SK-N-SH treated with all-trans-retinoic acid at 6 μM for 48 hours (cell line): ENCODE data around the gene PRKCB.

Source experiments
- ATAC-seq: fragments of 200-7000 bp; cut with Tn5 transposase; 3 replicates; pipeline ENCODE4 v1.9.1; 2020; ENCODE audit warnings: mild to moderate bottlenecking, moderate library complexity
- ARNTL ChIP-seq: fragments of 450-650 bp; formaldehyde crosslinking; IDR thresholded peaks from 2 replicates; pipeline ENCODE4 v1.5.0; 2020; ENCODE audit warnings: low read depth, mild to moderate bottlenecking, moderate library complexity, borderline replicate concordance
- BACH2 ChIP-seq: fragments of 250-450 bp; sonication (Bioruptor Pico); IDR thresholded peaks from 2 replicates; pipeline ENCODE4 v1.9.0; 2021; ENCODE audit warnings: mild to moderate bottlenecking, borderline replicate concordance
- CREB5 ChIP-seq: fragments of 250-450 bp; sonication (Bioruptor Pico); IDR thresholded peaks from 2 replicates; pipeline ENCODE4 v1.5.1; 2020; ENCODE audit warnings: low read depth, mild to moderate bottlenecking, moderate library complexity
- CSDC2 ChIP-seq: fragments of 250-450 bp; sonication (Bioruptor Pico); IDR thresholded peaks from 2 replicates; pipeline ENCODE4 v1.5.0; 2020; ENCODE audit warnings: mild to moderate bottlenecking, moderate library complexity
- ESRRG ChIP-seq: fragments of 250-450 bp; sonication (Bioruptor Pico); IDR thresholded peaks from 2 replicates; pipeline ENCODE4 v1.6.1; 2021; ENCODE audit warnings: mild to moderate bottlenecking
- OSR1 ChIP-seq: fragments of 250-450 bp; sonication (Bioruptor Pico); IDR thresholded peaks from 2 replicates; pipeline ENCODE4 v1.8.0; 2022; ENCODE audit warnings: moderate library complexity, mild to moderate bottlenecking, inconsistent platforms
- PATZ1 ChIP-seq: fragments of 250-450 bp; sonication (Bioruptor Pico); IDR thresholded peaks from 2 replicates; pipeline ENCODE4 v1.8.0; 2020; ENCODE audit warnings: mild to moderate bottlenecking, moderate library complexity, borderline replicate concordance
- POU6F1 ChIP-seq: fragments of 250-450 bp; sonication (Bioruptor Pico); IDR thresholded peaks from 2 replicates; pipeline ENCODE4 v1.8.0; 2021; ENCODE audit warnings: low read depth, mild to moderate bottlenecking, moderate library complexity, borderline replicate concordance
- PPARA ChIP-seq: fragments of 250-450 bp; sonication (Bioruptor Pico); IDR thresholded peaks from 2 replicates; pipeline ENCODE4 v1.5.0; 2020; ENCODE audit warnings: mild to moderate bottlenecking, borderline replicate concordance
- RARB ChIP-seq: fragments of 250-450 bp; sonication (Bioruptor Pico); IDR thresholded peaks from 2 replicates; pipeline ENCODE4 v1.8.0; 2021; ENCODE audit warnings: mild to moderate bottlenecking, moderate library complexity
- SNAI2 ChIP-seq: fragments of 250-450 bp; sonication (Bioruptor Pico); IDR thresholded peaks from 2 replicates; pipeline ENCODE4 v1.5.0; 2020; ENCODE audit warnings: mild to moderate bottlenecking, moderate library complexity
- TCF4 ChIP-seq: fragments of 250-450 bp; sonication (Bioruptor Pico); IDR thresholded peaks from 2 replicates; pipeline ENCODE4 v1.8.0; 2021; ENCODE audit warnings: mild to moderate bottlenecking, moderate library complexity, borderline replicate concordance
- TOX ChIP-seq: fragments of 250-450 bp; sonication (Bioruptor Pico); IDR thresholded peaks from 2 replicates; pipeline ENCODE4 v1.8.0; 2021; ENCODE audit warnings: mild to moderate bottlenecking, moderate library complexity, borderline replicate concordance
- TSHZ2 ChIP-seq: fragments of 250-450 bp; sonication (Bioruptor Pico); IDR thresholded peaks from 2 replicates; pipeline ENCODE4 v1.5.0; 2020; ENCODE audit warnings: mild to moderate bottlenecking, moderate library complexity
- ZC3H10 ChIP-seq: fragments of 250-450 bp; sonication (Bioruptor Pico); IDR thresholded peaks from 2 replicates; pipeline ENCODE4 v1.5.1; 2021; ENCODE audit warnings: mild to moderate bottlenecking, moderate library complexity
- ZFP3 ChIP-seq: fragments of 250-450 bp; sonication (Bioruptor Pico); IDR thresholded peaks from 2 replicates; pipeline ENCODE4 v1.5.0; 2020; ENCODE audit warnings: mild to moderate bottlenecking, moderate library complexity
- ZFP30 ChIP-seq: fragments of 450-650 bp; formaldehyde crosslinking; IDR thresholded peaks from 2 replicates; pipeline ENCODE4 v1.5.0; 2022; ENCODE audit warnings: mild to moderate bottlenecking, moderate library complexity
- ZNF565 ChIP-seq: fragments of 450-650 bp; formaldehyde crosslinking; conservative IDR thresholded peaks from 2 replicates; pipeline ENCODE4 v1.5.0; 2020; ENCODE audit warnings: low read depth, mild to moderate bottlenecking, moderate library complexity
- ZNF70 ChIP-seq: fragments of 450-650 bp; formaldehyde crosslinking; IDR thresholded peaks from 2 replicates; pipeline ENCODE4 v1.5.0; 2020; ENCODE audit warnings: mild to moderate bottlenecking, moderate library complexity
- ZNF8 ChIP-seq: fragments of 450-650 bp; formaldehyde crosslinking; IDR thresholded peaks from 2 replicates; pipeline ENCODE4 v1.5.0; 2020; ENCODE audit warnings: mild to moderate bottlenecking, moderate library complexity

Gene PRKCB

GRCh38 chr16:23823475-23824384 lies 12.1 kb upstream of the PRKCB start (continued):
- no peak for TF ChIP-seq CREB5
- TF ChIP-seq ARNTL (CRISPR knock-in tag), result no peak

GRCh38 chr16:23824909-23825308 lies 10.9 kb upstream of the PRKCB start:
- no peak for ATAC-seq
- TF ChIP-seq TCF4 (CRISPR knock-in tag) (no peak), ZNF8 (CRISPR knock-in tag) (no peak), CREB5 (no peak), ESRRG (no peak), TOX (CRISPR knock-in tag) (no peak), ZNF70 (no peak), TSHZ2 (CRISPR knock-in tag) (no peak), OSR1 (CRISPR knock-in tag) (no peak), RARB (CRISPR knock-in tag) (no peak), ARNTL (CRISPR knock-in tag) (no peak), BACH2 (CRISPR knock-in tag) (no peak)

- ATAC-seq, result no peak
- TF ChIP-seq BACH2 (CRISPR knock-in tag) (no peak), ZNF70 (no peak), ZFP30 (CRISPR knock-in tag) (no peak), SNAI2 (no peak), OSR1 (CRISPR knock-in tag) (no peak), ZNF8 (CRISPR knock-in tag) (no peak), ZFP3 (no peak), ZC3H10 (CRISPR knock-in tag) (no peak), POU6F1 (CRISPR knock-in tag) (no peak), TCF4 (CRISPR knock-in tag) (no peak), PPARA (no peak), TOX (CRISPR knock-in tag) (no peak), PATZ1 (CRISPR knock-in tag) (no peak), RARB (CRISPR knock-in tag) (no peak), ZNF565 (no peak), ESRRG (no peak), CREB5 (no peak), CSDC2 (CRISPR knock-in tag) (no peak)
Observed at GRCh38 chr16:23826528-23827045, 9.2 kb upstream of the PRKCB start.
